ENCODE results near the gene ACTR3C. TPM values are rescaled to one million over a fixed set of nuclear protein-coding genes. Genes with fewer than 3 reads are reported as not detected.
"Not testable (repeated sequence)": the region's sequence is repeated elsewhere in the genome, so short reads cannot be mapped to it uniquely, and the experiment has no call there.

Gene ACTR3C
- total and polyA plus RNA-seq, 2 of the 13 experiments (the other 11 are each of a cell fraction or from before 2014, with no cell fraction given) = 3.8 to 7.5 TPM

DNA sequence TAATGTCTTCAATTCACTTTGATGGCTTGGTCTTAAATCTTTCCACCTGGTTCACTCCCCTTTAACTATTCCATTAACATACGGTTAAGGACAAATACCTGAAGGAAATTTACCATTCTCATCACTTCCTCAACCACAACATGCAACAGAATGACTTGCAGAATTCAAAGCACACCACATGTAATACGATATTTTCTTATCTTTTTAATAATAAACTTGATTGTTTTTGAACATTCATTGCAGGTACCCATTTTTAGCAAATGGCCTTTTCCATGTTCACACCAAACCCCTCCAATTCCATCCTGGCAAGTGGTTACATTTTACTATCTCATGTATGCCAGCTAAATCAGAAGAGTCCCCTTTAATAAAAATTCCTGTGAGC is 17.5 kb downstream of the ACTR3C start:
- peaks cover 19% of the 10 kb centered on the region for H3K4me1 ChIP-seq (ENCODE audit: insufficient read depth, low read length)
- CTCF ChIA-PET (ENCODE audit: low intra/inter-chr PET ratio, low total read pairs); H3K4me2 ChIP-seq (ENCODE audit: low read depth, low read length); H3K27me3 ChIP-seq (ENCODE audit: control insufficient read depth in 1 of 2, insufficient read depth in 2 of 2, low read length in 2 of 2); FAIRE-seq; DNase-seq (ENCODE audit: low spot score); H3K9me3 ChIP-seq (ENCODE audit: low read length); H3K4me3 ChIP-seq (replicated peaks in 1 of 3; ENCODE audit: insufficient read depth in 1 of 3, low read depth in 2 of 3, low read length in 3 of 3); ATAC-seq; H3K9ac ChIP-seq (ENCODE audit: insufficient read depth, low read depth, low read length); H3K36me3 ChIP-seq (replicated peaks in 1 of 2; ENCODE audit: control insufficient read depth in 1 of 2, insufficient read depth in 2 of 2, low read length in 2 of 2); in situ Hi-C loops (cut with HindIII; ENCODE audit: extremely low pct_ligation_motif_present, low pct_unique_long_range_greater_than_20kb); POLR2A ChIA-PET; H3K79me2 ChIP-seq (ENCODE audit: insufficient read depth, low read length); intact Hi-C loops (cut with micrococcal nuclease; ENCODE audit: unreplicated experiment); H2AFZ ChIP-seq (ENCODE audit: low read length); BruUV-seq (replicated peaks); H3K27ac ChIP-seq (ENCODE audit: extremely low read length, insufficient read depth, low read length); H4K20me1 ChIP-seq (ENCODE audit: insufficient read depth, low read length): not testable (repeated sequence)
- WGBS (ENCODE audit: low lambda C conversion rate) = 96% methylated on average over 2 of the region's 2 CpGs

DNA sequence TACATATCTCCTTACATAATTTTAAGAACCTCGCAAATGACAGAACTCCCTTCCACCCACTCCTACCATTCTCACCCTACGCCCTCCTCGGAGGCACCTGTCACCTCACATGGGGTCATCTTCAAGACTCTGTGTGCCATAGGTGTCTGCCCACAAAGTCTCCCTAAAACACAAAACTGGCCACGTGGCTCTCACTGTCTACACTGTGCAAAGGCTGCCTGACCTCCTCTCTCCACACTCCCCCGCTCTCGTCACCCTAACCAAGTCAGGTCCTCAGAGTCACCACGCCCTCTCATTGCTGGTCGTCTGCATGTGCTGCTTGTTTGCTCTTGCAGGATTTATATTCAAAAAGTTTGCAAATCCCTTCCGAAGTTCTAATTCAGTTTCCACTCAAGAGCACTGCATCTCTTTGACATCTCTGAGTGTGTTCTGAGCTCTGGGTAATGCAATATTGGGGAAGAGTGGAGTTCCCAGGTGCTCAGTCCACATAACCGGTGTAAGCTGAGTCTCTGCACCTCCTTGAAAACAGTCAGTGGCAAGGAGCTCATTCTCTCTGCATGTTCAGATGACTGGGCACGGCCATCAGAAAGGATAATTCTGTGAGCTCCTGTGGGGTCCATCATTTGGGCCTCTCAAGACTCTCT is 18.0 kb downstream of the ACTR3C start:
- BruUV-seq (replicated peaks); FAIRE-seq: not testable (repeated sequence)

DNA sequence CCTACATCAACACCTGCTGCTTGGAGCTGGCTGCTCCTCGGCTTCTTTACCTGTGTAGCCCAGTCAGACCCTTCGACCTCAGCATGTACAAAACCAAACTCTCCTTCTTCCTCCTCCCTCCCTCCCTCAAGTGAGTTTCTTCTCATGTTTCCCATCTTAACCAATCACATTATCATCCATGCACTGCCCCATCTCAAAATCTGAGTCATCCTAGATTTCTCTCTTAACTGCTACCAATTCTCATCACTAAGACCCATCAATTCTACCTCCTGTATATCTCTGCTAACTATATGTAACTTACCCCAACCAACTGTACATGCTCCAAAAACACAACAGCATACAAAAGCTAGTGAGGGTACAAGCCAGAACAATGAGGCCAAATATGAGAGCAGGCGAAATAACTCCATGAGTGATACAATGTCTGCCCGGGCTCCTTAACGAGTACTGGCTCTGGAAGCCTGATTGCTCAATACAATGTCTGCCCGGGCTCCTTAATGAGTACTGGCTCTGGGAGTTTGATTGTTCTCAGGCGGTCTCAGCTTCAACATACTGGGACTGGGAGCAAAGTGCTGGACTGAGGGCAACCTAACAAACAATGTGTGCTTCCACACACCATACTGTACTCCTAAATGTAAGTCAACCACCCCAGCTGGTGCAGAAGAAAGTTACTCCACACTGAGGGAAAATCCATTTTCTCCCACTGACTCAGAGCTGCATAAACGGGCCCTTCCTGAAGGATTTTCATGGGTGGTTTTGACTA is 18.7 kb downstream of the ACTR3C start:
- H3K9ac ChIP-seq (ENCODE audit: insufficient read depth, low read depth, low read length); H4K20me1 ChIP-seq (ENCODE audit: insufficient read depth, low read length); H3K27me3 ChIP-seq (ENCODE audit: control insufficient read depth in 1 of 2, insufficient read depth in 2 of 2, low read length in 2 of 2); BruUV-seq (replicated peaks); H3K27ac ChIP-seq (ENCODE audit: extremely low read length, insufficient read depth, low read length); DNase-seq (ENCODE audit: low spot score); H3K79me2 ChIP-seq (ENCODE audit: insufficient read depth, low read length); in situ Hi-C loops (cut with HindIII; ENCODE audit: extremely low pct_ligation_motif_present, low pct_unique_long_range_greater_than_20kb); H3K4me2 ChIP-seq (ENCODE audit: low read depth, low read length); intact Hi-C loops (cut with micrococcal nuclease; ENCODE audit: unreplicated experiment); CTCF ChIA-PET (ENCODE audit: low intra/inter-chr PET ratio, low total read pairs); H3K4me3 ChIP-seq (replicated peaks in 1 of 3; ENCODE audit: insufficient read depth in 1 of 3, low read depth in 2 of 3, low read length in 3 of 3); H3K36me3 ChIP-seq (replicated peaks in 1 of 2; ENCODE audit: control insufficient read depth in 1 of 2, insufficient read depth in 2 of 2, low read length in 2 of 2); H3K9me3 ChIP-seq (ENCODE audit: low read length); H2AFZ ChIP-seq (ENCODE audit: low read length): not testable (repeated sequence)
- FAIRE-seq (peak; percentile 15), ATAC-seq (peak; percentile 77)
- H3K4me1 ChIP-seq (ENCODE audit: insufficient read depth, low read length) = peaks cover 19% of the 10 kb centered on the region
- POLR2A ChIA-PET = interaction anchor here (0.6 kb wide), 1 partner anchor 11 kb away, joined by 3 read pairs; no protein-coding TSS in a partner anchor
- 49% methylated on average over 6 of the region's 8 CpGs for WGBS (ENCODE audit: low lambda C conversion rate)

More for the DNA sequence above, 18.0 kb downstream of the ACTR3C start:
- H3K27ac ChIP-seq (ENCODE audit: extremely low read length, insufficient read depth, low read length); H3K4me2 ChIP-seq (ENCODE audit: low read depth, low read length); DNase-seq (ENCODE audit: low spot score); intact Hi-C loops (cut with micrococcal nuclease; ENCODE audit: unreplicated experiment); H2AFZ ChIP-seq (ENCODE audit: low read length); H3K4me3 ChIP-seq (replicated peaks in 1 of 3; ENCODE audit: insufficient read depth in 1 of 3, low read depth in 2 of 3, low read length in 3 of 3); CTCF ChIA-PET (ENCODE audit: low intra/inter-chr PET ratio, low total read pairs); ATAC-seq; H3K36me3 ChIP-seq (replicated peaks in 1 of 2; ENCODE audit: control insufficient read depth in 1 of 2, insufficient read depth in 2 of 2, low read length in 2 of 2); H3K9me3 ChIP-seq (ENCODE audit: low read length); in situ Hi-C loops (cut with HindIII; ENCODE audit: extremely low pct_ligation_motif_present, low pct_unique_long_range_greater_than_20kb); H3K9ac ChIP-seq (ENCODE audit: insufficient read depth, low read depth, low read length); H3K27me3 ChIP-seq (ENCODE audit: control insufficient read depth in 1 of 2, insufficient read depth in 2 of 2, low read length in 2 of 2); H4K20me1 ChIP-seq (ENCODE audit: insufficient read depth, low read length); H3K79me2 ChIP-seq (ENCODE audit: insufficient read depth, low read length): not testable (repeated sequence)
- 86% methylated on average over 11 of the region's 11 CpGs for WGBS (ENCODE audit: low lambda C conversion rate)
- H3K4me1 ChIP-seq (ENCODE audit: insufficient read depth, low read length) = peaks cover 19% of the 10 kb centered on the region
- POLR2A ChIA-PET = interaction anchor here (0.6 kb wide), 1 partner anchor 11 kb away, joined by 3 read pairs; no protein-coding TSS in a partner anchor

- not testable (repeated sequence) for FAIRE-seq, ATAC-seq
These were observed 20.4 kb downstream of the ACTR3C start for GRCh38 chr7:150302908-150303310.

More at GRCh38 chr7:150302908-150303310, 20.4 kb downstream of the ACTR3C start:
- H3K27me3 ChIP-seq (ENCODE audit: control insufficient read depth in 1 of 2, insufficient read depth in 2 of 2, low read length in 2 of 2); CTCF ChIA-PET (ENCODE audit: low intra/inter-chr PET ratio, low total read pairs); DNase-seq (ENCODE audit: low spot score); H3K79me2 ChIP-seq (ENCODE audit: insufficient read depth, low read length); BruUV-seq (replicated peaks); H3K9ac ChIP-seq (ENCODE audit: insufficient read depth, low read depth, low read length); in situ Hi-C loops (cut with HindIII; ENCODE audit: extremely low pct_ligation_motif_present, low pct_unique_long_range_greater_than_20kb); H3K9me3 ChIP-seq (ENCODE audit: low read length); H3K27ac ChIP-seq (ENCODE audit: extremely low read length, insufficient read depth, low read length); H3K4me2 ChIP-seq (ENCODE audit: low read depth, low read length); H3K36me3 ChIP-seq (replicated peaks in 1 of 2; ENCODE audit: control insufficient read depth in 1 of 2, insufficient read depth in 2 of 2, low read length in 2 of 2); H2AFZ ChIP-seq (ENCODE audit: low read length); H3K4me3 ChIP-seq (replicated peaks in 1 of 3; ENCODE audit: insufficient read depth in 1 of 3, low read depth in 2 of 3, low read length in 3 of 3); H4K20me1 ChIP-seq (ENCODE audit: insufficient read depth, low read length); POLR2A ChIA-PET; intact Hi-C loops (cut with micrococcal nuclease; ENCODE audit: unreplicated experiment): not testable (repeated sequence)
- peaks cover 16% of the 10 kb centered on the region for H3K4me1 ChIP-seq (ENCODE audit: insufficient read depth, low read length)
- 86% methylated on average over 1 of the region's 1 CpG for WGBS (ENCODE audit: low lambda C conversion rate)

Data from HepG2 (cell line).